ENCODE measurements around the gene PXMP4. TPM values are rescaled to one million over a fixed set of nuclear protein-coding genes. Genes with fewer than 3 reads are reported as not detected.

Gene PXMP4
- total RNA-seq, 2 donors from 2014 or later = 13.2 to 18.1 TPM

DNA sequence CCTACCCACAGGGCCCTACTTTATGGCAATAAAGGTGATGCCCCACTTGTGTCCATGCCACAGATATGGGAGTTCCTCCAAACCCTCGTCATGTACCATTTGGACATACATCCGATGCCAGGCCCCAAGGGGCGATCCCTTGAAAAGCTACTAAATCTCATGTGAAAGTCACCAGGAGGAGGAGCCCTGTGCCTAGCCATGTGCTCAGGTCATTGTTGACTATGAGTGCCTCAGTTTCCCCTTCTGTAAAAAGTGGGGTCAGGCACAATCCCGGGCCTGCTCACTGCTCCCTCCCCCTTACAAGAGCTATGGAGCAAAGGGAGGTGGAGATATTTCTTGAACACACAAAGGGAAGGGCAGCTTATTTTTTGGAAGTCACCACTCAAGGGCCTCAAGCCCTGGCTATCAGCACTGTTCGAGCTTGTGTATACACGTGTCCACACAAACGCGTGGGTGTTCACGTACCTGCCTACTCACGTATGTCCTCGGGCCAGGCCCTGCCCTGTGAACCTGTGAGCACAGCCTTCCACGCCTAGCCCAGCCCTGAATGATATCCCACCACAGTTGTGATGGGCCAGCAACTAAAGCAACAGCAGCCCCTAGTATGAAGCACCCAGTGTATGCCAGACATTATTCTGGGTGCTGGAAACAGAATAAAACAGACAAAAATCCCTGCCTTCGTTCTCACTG lies 51.5 kb downstream of the PXMP4 start:
- H3K27ac ChIP-seq = no peak overlapping the region
- intact Hi-C loops (cut with DNase I) = no loop called here
- H3K9me3 ChIP-seq = no peaks in the 10 kb centered on the region
- H3K9ac ChIP-seq (ENCODE audit: low read depth in 2 of 2, low read length in 2 of 2) = peak overlapping the region in 1 of 2 donors; percentile 79
- no peak for DNase-seq
- H3K4me1 ChIP-seq = peaks cover 25% of the 10 kb centered on the region
- H3K36me3 ChIP-seq = no peaks in the 10 kb centered on the region
- TF ChIP-seq, protein P1, sequence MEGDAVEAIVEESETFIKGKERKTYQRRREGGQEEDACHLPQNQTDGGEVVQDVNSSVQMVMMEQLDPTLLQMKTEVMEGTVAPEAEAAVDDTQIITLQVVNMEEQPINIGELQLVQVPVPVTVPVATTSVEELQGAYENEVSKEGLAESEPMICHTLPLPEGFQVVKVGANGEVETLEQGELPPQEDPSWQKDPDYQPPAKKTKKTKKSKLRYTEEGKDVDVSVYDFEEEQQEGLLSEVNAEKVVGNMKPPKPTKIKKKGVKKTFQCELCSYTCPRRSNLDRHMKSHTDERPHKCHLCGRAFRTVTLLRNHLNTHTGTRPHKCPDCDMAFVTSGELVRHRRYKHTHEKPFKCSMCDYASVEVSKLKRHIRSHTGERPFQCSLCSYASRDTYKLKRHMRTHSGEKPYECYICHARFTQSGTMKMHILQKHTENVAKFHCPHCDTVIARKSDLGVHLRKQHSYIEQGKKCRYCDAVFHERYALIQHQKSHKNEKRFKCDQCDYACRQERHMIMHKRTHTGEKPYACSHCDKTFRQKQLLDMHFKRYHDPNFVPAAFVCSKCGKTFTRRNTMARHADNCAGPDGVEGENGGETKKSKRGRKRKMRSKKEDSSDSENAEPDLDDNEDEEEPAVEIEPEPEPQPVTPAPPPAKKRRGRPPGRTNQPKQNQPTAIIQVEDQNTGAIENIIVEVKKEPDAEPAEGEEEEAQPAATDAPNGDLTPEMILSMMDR (IDR thresholded peaks at IDR 0.05) = no peak
- H3K27me3 ChIP-seq = no peaks in the 10 kb centered on the region
- H3K4me3 ChIP-seq = no peak overlapping the region

DNA sequence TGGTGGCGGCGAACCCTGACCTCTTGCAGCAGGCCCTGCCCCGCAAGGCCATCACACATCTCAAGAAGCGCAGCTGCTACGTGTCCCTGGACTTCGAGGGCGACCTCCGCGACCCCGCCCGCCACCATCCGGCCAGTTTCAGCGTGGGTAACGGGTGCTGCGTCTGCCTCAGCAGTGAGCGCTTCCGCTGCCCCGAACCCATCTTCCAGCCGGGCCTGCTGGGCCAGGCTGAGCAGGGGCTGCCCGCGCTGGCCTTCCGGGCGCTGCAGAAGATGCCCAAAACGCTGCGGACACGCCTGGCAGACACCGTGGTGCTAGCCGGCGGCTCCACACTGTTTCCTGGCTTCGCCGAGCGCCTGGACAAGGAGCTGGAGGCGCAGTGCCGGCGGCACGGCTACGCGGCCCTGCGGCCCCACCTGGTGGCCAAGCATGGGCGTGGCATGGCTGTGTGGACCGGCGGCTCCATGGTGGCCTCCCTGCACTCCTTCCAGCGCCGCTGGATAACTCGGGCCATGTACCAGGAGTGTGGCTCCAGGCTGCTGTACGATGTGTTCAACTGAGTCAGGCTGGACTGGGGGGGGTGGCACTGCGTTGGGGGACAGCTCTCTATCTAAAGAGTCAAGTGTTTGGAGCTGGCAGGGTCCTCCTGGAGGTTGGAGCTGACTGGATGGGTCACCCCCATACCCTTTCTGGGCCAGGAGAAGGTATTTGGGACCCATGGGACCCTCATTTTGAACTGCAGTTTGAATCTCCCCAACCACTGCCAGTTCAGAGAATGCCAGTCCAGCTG lies 52.2 kb downstream of the PXMP4 start:
- H3K27me3 ChIP-seq = no peaks in the 10 kb centered on the region
- DNase-seq = peak; percentile 84
- peaks cover 18% of the 10 kb centered on the region for H3K4me1 ChIP-seq
- no peaks in the 10 kb centered on the region for H3K36me3 ChIP-seq
- peak overlapping the region; percentile 52 for H3K4me3 ChIP-seq
- H3K9ac ChIP-seq (ENCODE audit: low read depth in 2 of 2, low read length in 2 of 2) = peak overlapping the region; percentile 79 to 83
- peak overlapping the region; percentile 90 for H3K27ac ChIP-seq
- no peaks in the 10 kb centered on the region for H3K9me3 ChIP-seq
- TF ChIP-seq, protein P1 (IDR thresholded peaks at IDR 0.05) = peak; percentile 89
- intact Hi-C loops (cut with DNase I) = no loop called here

DNA sequence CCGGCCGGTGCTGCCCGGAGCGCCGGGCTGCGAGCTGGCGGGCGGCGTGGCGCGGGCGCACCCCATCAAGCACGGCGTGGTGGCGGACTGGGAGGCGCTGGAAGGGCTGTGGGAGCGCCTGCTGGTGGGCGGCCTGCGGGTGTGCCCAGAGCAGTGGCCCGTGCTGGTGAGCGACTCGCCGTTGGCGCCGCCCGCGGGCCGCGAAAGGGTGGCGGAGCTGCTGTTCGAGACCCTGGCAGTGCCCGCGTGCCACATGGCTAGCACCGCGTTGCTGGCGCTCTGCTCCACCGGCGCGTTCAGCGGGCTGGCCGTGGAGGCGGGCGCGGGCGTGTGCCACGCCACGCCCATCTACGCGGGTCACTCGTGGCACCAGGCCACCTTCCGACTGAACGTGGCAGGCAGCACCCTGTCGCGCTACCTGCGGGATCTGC lies 52.9 kb downstream of the PXMP4 start:
- Histone ChIP-seq H3K9me3 (no peaks in the 10 kb centered on the region), H3K4me3 (peak overlapping the region; percentile 52), H3K4me1 (peaks cover 17% of the 10 kb centered on the region), H3K36me3 (no peaks in the 10 kb centered on the region), H3K9ac (ENCODE audit: low read depth in 2 of 2, low read length in 2 of 2) (peak overlapping the region; percentile 79 to 83), H3K27ac (peak overlapping the region; percentile 90), H3K27me3 (no peaks in the 10 kb centered on the region)
- TF ChIP-seq, protein P1 (IDR thresholded peaks at IDR 0.05) = no peak
- intact Hi-C loops (cut with DNase I) = no loop called here
- peak; percentile 65 for DNase-seq

DNA sequence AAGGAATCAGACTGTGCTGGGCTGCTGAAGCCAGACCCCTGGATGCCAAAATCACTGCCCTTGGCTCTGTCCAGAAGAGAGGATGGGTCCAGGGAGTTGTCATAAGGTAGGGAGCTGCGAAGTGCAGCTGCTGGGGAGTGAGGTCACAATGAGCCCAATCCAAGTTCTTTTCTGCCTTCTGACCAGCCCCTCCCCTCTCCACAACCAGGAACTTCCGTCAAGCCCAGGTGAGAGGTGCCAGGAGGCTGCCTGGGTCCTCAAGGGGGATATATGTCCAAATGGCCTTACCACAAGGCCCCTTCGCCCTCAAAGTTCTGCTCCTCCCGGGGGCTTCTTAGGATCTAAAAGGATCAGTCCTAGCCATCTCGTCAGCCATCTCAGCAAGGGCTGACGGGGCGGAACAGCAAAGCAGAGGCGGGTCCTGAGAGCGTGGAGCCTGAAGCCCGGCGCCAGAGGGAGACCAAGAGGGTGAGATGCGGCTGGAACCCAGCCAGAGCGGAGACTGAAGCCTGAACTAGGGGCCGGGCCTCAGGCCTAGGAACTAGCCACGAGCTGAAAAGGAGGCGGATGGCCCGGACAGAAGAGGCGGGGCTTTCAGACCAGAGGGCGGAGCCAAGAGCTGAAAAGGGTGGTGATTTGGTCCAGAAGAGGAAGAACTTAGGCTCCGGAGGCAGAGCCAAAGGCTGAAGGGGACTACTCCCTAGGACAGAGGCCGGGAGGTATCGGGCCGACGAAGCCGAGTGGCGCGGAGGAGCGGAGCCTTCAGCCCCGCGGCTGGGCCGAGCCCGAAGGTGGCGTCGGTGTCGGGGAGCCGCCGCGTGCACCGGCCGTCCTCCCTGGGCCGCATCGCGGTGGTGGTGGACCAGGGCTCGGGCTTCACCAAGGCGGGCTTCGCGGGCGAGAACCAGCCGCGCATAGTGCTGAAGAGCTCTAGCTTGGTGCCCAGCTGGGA lies 53.5 kb downstream of the PXMP4 start, which contains the start of gene ACTL10:
Gene ACTL10, plus strand, starts transcription at position 651 of the 952 bp plus-strand sequence. CDS start 555 bp downstream, outside the sequence.
- Histone ChIP-seq H3K4me3 (peak within 1 kb of the TSS; percentile 52), H3K27ac (peak within 1 kb of the TSS; percentile 90), H3K36me3 (no peaks in the 10 kb centered on the region), H3K9ac (ENCODE audit: low read depth in 2 of 2, low read length in 2 of 2) (peak within 1 kb of the TSS; percentile 83 to 84), H3K9me3 (no peaks in the 10 kb centered on the region), H3K4me1 (peaks cover 17% of the 10 kb centered on the region), H3K27me3 (no peaks in the 10 kb centered on the region)
- TF ChIP-seq, protein P1 (IDR thresholded peaks at IDR 0.05) = no peak
- peak; percentile 99 for DNase-seq
- intact Hi-C loops (cut with DNase I) = no loop called here

DNA sequence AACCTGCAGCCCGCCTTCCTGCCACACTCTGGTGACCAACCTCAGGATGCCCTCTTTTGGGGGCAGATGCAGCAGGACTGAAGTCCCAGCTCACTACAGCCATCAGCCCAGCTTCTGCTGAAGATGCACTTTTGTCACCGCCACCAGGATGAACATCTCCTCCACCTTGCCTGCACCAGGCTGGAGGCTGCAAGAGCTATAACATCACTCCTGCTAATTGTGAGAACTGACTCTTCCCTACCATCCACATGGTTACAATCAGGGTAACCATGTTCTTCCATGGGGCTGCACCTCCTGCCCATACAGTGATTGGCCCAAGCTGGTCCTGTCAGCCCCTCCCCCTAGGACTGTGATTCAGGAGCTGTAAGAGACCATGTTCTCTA lies 55.4 kb downstream of the PXMP4 start:
- H3K4me3 ChIP-seq = no peak overlapping the region
- intact Hi-C loops (cut with DNase I) = no loop called here
- TF ChIP-seq, protein P1 (IDR thresholded peaks at IDR 0.05) = no peak
- no peak for DNase-seq
- no peaks in the 10 kb centered on the region for H3K9me3 ChIP-seq
- H3K9ac ChIP-seq (ENCODE audit: low read depth in 2 of 2, low read length in 2 of 2) = peak overlapping the region in 1 of 2 donors; percentile 85
- H3K36me3 ChIP-seq = no peaks in the 10 kb centered on the region
- no peaks in the 10 kb centered on the region for H3K27me3 ChIP-seq
- peaks cover 17% of the 10 kb centered on the region for H3K4me1 ChIP-seq
- H3K27ac ChIP-seq = no peak overlapping the region
